Retinal pigment epithelial cell (primary cell): ENCODE results near the gene HAS3.
A peak's percentile ranks its signal among the peaks of the same experiment; 100 is the strongest.

Experiments used
- DNase-seq: peaks from one replicate; pipeline ENCODE4 v3.0.0-alpha.2; 2010; ENCODE audit warnings: low read depth
- H3K4me3 ChIP-seq: 2 replicates; pipeline ENCODE4 v1.5.1; 2011; ENCODE audit warnings: mild to moderate bottlenecking, low read length, control low read depth, moderate library complexity
- TF ChIP-seq, protein P1 (sequence below): conservative IDR thresholded peaks from 2 replicates; pipeline ENCODE4 v1.5.1; 2011; ENCODE audit warnings: low read depth, low read length, control low read depth, inconsistent platforms

The HAS3 gene

DNA sequence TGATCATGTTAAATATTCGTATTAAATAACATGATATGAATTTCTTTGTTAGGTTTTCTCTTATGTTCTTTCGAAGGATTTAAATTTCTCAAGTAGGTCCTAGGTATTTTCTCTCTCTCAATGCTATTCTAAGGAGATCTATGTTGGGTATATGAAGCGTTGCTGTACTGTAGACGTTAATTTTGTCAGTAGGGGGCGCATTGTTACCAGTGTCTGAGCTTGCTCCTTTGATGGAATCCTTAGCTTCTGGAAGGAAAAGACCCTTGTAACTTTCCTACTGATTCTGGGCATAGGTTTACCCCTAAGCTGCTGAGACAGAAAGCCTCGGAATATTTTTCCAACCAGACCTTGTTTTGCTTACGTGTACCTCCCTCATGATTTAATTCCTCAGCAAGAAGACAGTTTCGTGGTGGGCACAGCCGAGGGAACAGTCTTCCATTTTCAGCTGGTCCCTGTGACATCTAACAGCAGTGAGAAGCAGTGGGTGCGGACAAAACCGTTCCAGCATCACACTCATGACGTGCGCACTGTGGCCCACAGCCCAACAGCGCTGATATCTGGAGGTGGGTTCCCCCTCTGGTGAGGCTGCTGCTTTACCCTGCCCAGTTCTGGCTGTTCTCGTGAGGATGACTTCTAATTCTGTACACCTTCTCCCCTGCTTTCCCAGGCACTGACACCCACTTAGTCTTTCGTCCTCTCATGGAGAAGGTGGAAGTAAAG, 44.9 kb downstream of the HAS3 start:
- TF ChIP-seq, protein P1, sequence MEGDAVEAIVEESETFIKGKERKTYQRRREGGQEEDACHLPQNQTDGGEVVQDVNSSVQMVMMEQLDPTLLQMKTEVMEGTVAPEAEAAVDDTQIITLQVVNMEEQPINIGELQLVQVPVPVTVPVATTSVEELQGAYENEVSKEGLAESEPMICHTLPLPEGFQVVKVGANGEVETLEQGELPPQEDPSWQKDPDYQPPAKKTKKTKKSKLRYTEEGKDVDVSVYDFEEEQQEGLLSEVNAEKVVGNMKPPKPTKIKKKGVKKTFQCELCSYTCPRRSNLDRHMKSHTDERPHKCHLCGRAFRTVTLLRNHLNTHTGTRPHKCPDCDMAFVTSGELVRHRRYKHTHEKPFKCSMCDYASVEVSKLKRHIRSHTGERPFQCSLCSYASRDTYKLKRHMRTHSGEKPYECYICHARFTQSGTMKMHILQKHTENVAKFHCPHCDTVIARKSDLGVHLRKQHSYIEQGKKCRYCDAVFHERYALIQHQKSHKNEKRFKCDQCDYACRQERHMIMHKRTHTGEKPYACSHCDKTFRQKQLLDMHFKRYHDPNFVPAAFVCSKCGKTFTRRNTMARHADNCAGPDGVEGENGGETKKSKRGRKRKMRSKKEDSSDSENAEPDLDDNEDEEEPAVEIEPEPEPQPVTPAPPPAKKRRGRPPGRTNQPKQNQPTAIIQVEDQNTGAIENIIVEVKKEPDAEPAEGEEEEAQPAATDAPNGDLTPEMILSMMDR: peak; percentile 76
- H3K4me3 ChIP-seq: no peak overlapping the region
- no peak for DNase-seq

DNA sequence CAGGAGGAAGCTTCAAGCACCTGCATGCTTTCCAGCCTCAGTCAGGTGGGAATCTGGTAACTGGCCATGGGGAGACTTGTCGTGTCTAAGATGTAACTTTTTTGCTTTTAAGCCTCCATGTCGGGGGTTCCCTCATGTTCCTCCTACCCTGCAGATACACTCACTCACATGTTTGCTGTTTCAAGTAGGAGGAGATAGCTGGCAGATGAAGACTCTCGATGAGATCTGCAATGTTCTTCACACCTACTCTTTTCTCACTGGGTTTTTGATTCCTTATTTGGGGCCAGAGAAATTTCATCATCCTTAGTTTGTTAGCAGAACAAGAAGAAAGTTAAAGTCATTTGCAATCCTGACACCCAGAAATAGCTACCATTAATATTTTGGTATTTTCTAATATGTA, 51.7 kb downstream of the HAS3 start:
- DNase-seq: no peak
- TF ChIP-seq, protein P1: no peak
- H3K4me3 ChIP-seq: no peak overlapping the region

DNA sequence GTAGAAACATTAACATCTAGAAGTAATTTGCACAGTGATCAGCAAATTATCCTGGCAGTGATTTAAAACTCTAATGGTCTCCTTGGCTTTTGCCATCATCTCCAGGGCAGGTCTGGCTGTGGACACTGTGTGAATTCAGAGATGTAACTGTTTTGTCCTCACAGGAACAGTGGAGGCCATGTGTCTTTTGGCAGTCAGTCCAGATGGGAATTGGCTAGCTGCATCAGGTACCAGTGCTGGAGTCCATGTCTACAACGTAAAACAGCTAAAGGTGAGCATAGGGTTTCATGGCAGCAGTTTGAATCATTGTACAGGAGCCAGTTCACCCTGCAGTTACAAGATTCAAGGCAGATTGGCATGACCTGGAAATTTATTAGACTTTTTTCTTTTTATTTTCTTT, 54.7 kb downstream of the HAS3 start:
- no peak overlapping the region for H3K4me3 ChIP-seq
- TF ChIP-seq, protein P1: no peak
- DNase-seq: no peak

DNA sequence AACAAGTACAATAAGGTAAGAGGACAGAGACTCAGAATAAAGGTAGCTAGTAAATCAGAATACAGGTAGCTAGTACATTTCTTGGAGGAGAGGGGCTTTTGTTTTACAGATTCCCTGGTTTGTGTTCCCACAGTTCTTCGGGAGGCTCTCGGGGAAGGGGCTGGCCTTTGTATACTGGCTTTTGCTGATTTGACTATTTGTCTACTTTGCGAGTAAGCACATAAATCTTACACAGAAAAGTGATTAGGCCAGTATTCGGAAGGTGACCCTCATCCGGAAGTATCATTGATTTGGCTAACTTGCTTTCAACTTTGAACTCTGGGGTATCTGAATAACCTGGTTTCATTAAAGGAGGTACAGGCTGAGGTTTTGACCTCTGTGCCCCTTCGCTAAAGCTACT, 60.1 kb downstream of the HAS3 start:
- DNase-seq: no peak
- no peak overlapping the region for H3K4me3 ChIP-seq
- TF ChIP-seq, protein P1: no peak

DNA sequence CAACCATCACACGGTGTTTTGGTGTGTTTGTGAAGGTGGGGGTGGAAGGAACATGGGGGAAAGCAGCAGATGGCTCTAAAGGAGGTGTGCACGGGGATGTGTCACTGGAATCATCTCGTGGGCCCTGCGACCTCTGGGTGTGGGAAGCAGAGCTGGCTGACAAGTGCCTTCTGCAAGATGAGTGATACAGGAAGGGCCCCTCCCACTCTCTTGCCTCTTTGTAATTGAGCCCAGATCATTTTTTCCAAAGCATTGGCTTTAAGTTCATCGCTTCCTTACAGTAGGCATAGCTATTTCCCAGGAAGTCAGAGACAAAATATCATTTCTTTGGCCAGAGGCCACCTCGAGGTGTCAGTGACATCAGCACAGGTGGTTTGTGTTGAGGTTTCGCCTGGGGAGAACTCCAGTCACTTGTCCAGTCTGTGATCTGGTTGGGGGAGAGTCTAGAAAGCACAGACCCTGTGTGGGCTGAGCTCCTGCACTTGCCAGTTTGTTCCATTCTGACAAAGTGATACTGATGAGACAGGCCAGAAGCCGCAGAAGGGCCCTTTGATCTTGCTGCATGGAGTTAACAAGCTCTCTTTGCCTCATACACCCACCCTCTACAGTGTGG, 60.9 kb downstream of the HAS3 start:
- TF ChIP-seq, protein P1: no peak
- DNase-seq: no peak
- no peak overlapping the region for H3K4me3 ChIP-seq

DNA sequence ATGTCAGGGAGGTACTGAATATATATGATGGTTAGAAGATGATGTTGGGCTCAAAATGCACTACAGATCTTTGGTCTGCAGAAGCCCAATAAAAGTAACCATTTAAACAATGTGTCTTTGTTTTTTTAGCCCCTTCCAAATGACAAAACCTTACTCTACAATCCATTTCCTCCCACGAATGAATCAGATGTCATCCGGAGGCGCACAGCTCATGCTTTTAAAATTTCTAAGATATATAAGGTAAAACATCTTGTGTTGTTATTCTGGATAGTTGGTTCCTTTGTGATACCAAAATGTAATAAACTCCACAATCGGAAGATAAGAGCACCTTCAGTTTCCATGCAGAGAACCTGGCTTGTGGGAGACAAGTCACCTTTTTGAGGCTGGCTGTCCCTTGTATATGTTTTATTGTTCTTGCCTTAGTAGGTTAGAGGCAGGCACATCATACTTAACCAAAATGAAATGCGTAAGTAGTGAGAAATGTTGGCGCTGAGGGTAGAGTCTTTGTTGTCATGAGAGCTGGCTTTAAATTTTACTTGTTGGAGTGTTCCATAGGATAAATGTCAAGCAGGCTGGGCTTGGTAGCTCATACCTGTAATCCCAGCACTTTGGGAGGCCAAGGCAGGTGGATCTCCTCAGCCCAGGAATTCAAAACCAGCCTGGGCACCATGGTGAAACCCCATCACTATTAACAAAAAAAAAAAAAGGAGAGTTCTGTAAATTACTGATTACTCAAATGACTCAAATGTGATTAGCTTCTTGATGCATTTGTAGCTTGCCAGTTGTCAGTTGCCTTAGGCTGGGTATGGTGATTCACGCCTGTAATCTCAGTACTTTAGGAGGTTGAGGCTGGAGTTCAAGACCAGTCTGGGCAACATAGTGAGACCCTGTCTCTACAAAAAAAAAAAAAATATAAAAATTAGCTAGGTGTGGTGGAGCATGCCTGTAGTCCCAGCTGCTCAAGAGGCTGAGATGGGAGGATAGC, 61.8 kb downstream of the HAS3 start:
- TF ChIP-seq, protein P1: no peak
- no peak for DNase-seq
- H3K4me3 ChIP-seq: no peak overlapping the region
